Measurements from ENCODE around the gene HERC2. TPM values are rescaled to one million over a fixed set of nuclear protein-coding genes. Genes with fewer than 3 reads are reported as not detected.
"Not testable (repeated sequence)": the region's sequence is repeated elsewhere in the genome, so short reads cannot be mapped to it uniquely, and the experiment has no call there.

Gene HERC2
- total RNA-seq, 2 experiments from 2014 or later, result 36.0 to 36.5 TPM

- not testable (repeated sequence) for H3K27ac ChIP-seq (ENCODE audit: low read depth in 1 of 2, low read length in 2 of 2)
- peaks cover 20% of the 10 kb centered on the region for H3K36me3 ChIP-seq (ENCODE audit: insufficient read depth, low read length)
Measured at GRCh38 chr15:28295009-28295563, 26.9 kb downstream of the HERC2 start.

DNA sequence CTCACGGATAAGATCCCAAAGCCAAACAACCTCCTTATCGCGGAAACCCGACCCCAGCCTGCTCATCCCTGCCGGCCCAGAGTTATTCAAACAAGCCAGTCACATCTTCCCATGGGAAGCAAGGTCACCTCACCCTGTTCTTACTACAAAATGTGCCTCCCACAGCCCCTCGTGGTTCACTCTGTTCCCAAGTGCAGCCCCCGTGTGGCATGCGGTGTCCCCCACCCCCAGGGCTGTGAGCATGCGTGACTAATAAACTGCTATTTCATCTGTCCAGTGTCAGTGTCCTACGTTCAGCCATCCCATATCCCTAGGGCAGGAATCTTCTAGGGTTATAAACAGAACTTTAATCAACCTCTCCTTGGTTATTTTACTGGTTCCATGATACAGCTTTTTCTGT is 27.4 kb downstream of the HERC2 start:
- H3K9me3 ChIP-seq (ENCODE audit: control insufficient read depth in 1 of 2, insufficient read depth in 1 of 2, low read length in 2 of 2); H3K9me3 Mint-ChIP-seq; H3K27me3 Mint-ChIP-seq; DNase-seq; H3K27ac ChIP-seq (ENCODE audit: low read depth in 1 of 2, low read length in 2 of 2); POLR2A ChIA-PET; intact Hi-C loops (cut with DNase I, micrococcal nuclease); H3K4me1 ChIP-seq (ENCODE audit: insufficient read depth, low read length); H3K4me1 Mint-ChIP-seq (ENCODE audit: low read depth); H3K27ac Mint-ChIP-seq; CTCF ChIA-PET; H3K4me3 Mint-ChIP-seq; H3K27me3 ChIP-seq (ENCODE audit: control insufficient read depth in 1 of 2, insufficient read depth in 2 of 2, low read length in 2 of 2); H3K4me3 ChIP-seq (ENCODE audit: low read length); ATAC-seq (ENCODE audit: poor library complexity): not testable (repeated sequence)
- peaks cover 25% of the 10 kb centered on the region for H3K36me3 ChIP-seq (ENCODE audit: insufficient read depth, low read length)
- peaks cover 60% of the 10 kb centered on the region for H3K36me3 Mint-ChIP-seq (ENCODE audit: low read depth)

More at GRCh38 chr15:28295009-28295563, 26.9 kb downstream of the HERC2 start:
- intact Hi-C loops (cut with DNase I, micrococcal nuclease); H3K27ac Mint-ChIP-seq; H3K27me3 Mint-ChIP-seq; H3K4me3 Mint-ChIP-seq; H3K4me1 Mint-ChIP-seq (ENCODE audit: low read depth); POLR2A ChIA-PET; ATAC-seq (ENCODE audit: poor library complexity); H3K9me3 Mint-ChIP-seq; H3K4me3 ChIP-seq (ENCODE audit: low read length); CTCF ChIA-PET; H3K27me3 ChIP-seq (ENCODE audit: control insufficient read depth in 1 of 2, insufficient read depth in 2 of 2, low read length in 2 of 2); DNase-seq; H3K4me1 ChIP-seq (ENCODE audit: insufficient read depth, low read length); H3K9me3 ChIP-seq (ENCODE audit: control insufficient read depth in 1 of 2, insufficient read depth in 1 of 2, low read length in 2 of 2): not testable (repeated sequence)
- peaks cover 56% of the 10 kb centered on the region for H3K36me3 Mint-ChIP-seq (ENCODE audit: low read depth)

GRCh38 chr15:28289694-28290463 is 32.1 kb downstream of the HERC2 start:
- H3K9me3 Mint-ChIP-seq, result peaks cover 2% of the 10 kb centered on the region

GRCh38 chr15:28288830-28289693 is 32.9 kb downstream of the HERC2 start:
- H3K4me3 ChIP-seq (ENCODE audit: low read length); CTCF ChIA-PET; DNase-seq; H3K9me3 ChIP-seq (ENCODE audit: control insufficient read depth in 1 of 2, insufficient read depth in 1 of 2, low read length in 2 of 2); H3K27ac Mint-ChIP-seq; H3K27me3 Mint-ChIP-seq; H3K4me3 Mint-ChIP-seq; H3K27me3 ChIP-seq (ENCODE audit: control insufficient read depth in 1 of 2, insufficient read depth in 2 of 2, low read length in 2 of 2); H3K27ac ChIP-seq (ENCODE audit: low read depth in 1 of 2, low read length in 2 of 2); POLR2A ChIA-PET; intact Hi-C loops (cut with DNase I, micrococcal nuclease); H3K4me1 ChIP-seq (ENCODE audit: insufficient read depth, low read length); ATAC-seq (ENCODE audit: poor library complexity); H3K9me3 Mint-ChIP-seq: not testable (repeated sequence)
- H3K36me3 ChIP-seq (ENCODE audit: insufficient read depth, low read length), result peaks cover 24% of the 10 kb centered on the region
- Mint-ChIP-seq H3K36me3 (ENCODE audit: low read depth) (peaks cover 85% of the 10 kb centered on the region), H3K4me1 (ENCODE audit: low read depth) (peaks cover 13% of the 10 kb centered on the region)

More at GRCh38 chr15:28289694-28290463, 32.1 kb downstream of the HERC2 start:
- Histone ChIP-seq H3K27ac (ENCODE audit: low read depth in 1 of 2, low read length in 2 of 2) (no peak overlapping the region), H3K4me3 (ENCODE audit: low read length) (no peak overlapping the region), H3K27me3 (ENCODE audit: control insufficient read depth in 1 of 2, insufficient read depth in 2 of 2, low read length in 2 of 2) (no peaks in the 10 kb centered on the region), H3K36me3 (ENCODE audit: insufficient read depth, low read length) (peaks cover 24% of the 10 kb centered on the region), H3K9me3 (ENCODE audit: control insufficient read depth in 1 of 2, insufficient read depth in 1 of 2, low read length in 2 of 2) (no peaks in the 10 kb centered on the region), H3K4me1 (ENCODE audit: insufficient read depth, low read length) (no peaks in the 10 kb centered on the region)
- ChIA-PET CTCF (no interaction called here), POLR2A (no interaction called here)
- Mint-ChIP-seq H3K27me3 (no peaks in the 10 kb centered on the region), H3K27ac (no peak overlapping the region), H3K36me3 (ENCODE audit: low read depth) (peaks cover 85% of the 10 kb centered on the region), H3K4me1 (ENCODE audit: low read depth) (peaks cover 12% of the 10 kb centered on the region), H3K4me3 (no peak overlapping the region)
- intact Hi-C loops (cut with DNase I, micrococcal nuclease), result no loop called here
- TF ChIP-seq, protein P1, sequence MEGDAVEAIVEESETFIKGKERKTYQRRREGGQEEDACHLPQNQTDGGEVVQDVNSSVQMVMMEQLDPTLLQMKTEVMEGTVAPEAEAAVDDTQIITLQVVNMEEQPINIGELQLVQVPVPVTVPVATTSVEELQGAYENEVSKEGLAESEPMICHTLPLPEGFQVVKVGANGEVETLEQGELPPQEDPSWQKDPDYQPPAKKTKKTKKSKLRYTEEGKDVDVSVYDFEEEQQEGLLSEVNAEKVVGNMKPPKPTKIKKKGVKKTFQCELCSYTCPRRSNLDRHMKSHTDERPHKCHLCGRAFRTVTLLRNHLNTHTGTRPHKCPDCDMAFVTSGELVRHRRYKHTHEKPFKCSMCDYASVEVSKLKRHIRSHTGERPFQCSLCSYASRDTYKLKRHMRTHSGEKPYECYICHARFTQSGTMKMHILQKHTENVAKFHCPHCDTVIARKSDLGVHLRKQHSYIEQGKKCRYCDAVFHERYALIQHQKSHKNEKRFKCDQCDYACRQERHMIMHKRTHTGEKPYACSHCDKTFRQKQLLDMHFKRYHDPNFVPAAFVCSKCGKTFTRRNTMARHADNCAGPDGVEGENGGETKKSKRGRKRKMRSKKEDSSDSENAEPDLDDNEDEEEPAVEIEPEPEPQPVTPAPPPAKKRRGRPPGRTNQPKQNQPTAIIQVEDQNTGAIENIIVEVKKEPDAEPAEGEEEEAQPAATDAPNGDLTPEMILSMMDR (IDR thresholded peaks at IDR 0.05), result no peak
- DNase-seq (no peak), ATAC-seq (ENCODE audit: poor library complexity) (no peak)

- H3K4me3 ChIP-seq (ENCODE audit: low read length); H3K9me3 Mint-ChIP-seq; H3K9me3 ChIP-seq (ENCODE audit: control insufficient read depth in 1 of 2, insufficient read depth in 1 of 2, low read length in 2 of 2); H3K27ac ChIP-seq (ENCODE audit: low read depth in 1 of 2, low read length in 2 of 2); H3K4me3 Mint-ChIP-seq; ATAC-seq (ENCODE audit: poor library complexity); DNase-seq; H3K27ac Mint-ChIP-seq; H3K27me3 Mint-ChIP-seq; H3K4me1 ChIP-seq (ENCODE audit: insufficient read depth, low read length); CTCF ChIA-PET; POLR2A ChIA-PET; H3K27me3 ChIP-seq (ENCODE audit: control insufficient read depth in 1 of 2, insufficient read depth in 2 of 2, low read length in 2 of 2); intact Hi-C loops (cut with DNase I, micrococcal nuclease): not testable (repeated sequence)
- H3K36me3 Mint-ChIP-seq (ENCODE audit: low read depth), result peaks cover 87% of the 10 kb centered on the region
- H3K4me1 Mint-ChIP-seq (ENCODE audit: low read depth), result peaks cover 22% of the 10 kb centered on the region
- peaks cover 18% of the 10 kb centered on the region for H3K36me3 ChIP-seq (ENCODE audit: insufficient read depth, low read length)
Measured at GRCh38 chr15:28286659-28287058, 35.3 kb downstream of the HERC2 start.

Data from CD4-positive, alpha-beta T cell (primary cell).